K562 (cell line): ENCODE data around the gene LSM6. TPM values are rescaled to one million over a fixed set of nuclear protein-coding genes. Genes with fewer than 3 reads are reported as not detected.

ENCODE experiments used
- ATAC-seq: fragments of 200-7000 bp; cut with Tn5 transposase; 3 replicates; pipeline ENCODE4 v1.9.1; 2020; ENCODE audit warnings: moderate library complexity
- BruUV-seq: library from RNA; stranded (reverse); fragments of 400-500 nt; replicated peaks from 2 replicates; lab custom pipeline; 2021; lab: Mats Ljungman, UMichigan
- CTCF ChIA-PET: fragments of 300-600 bp; formaldehyde crosslinking; extraction: SDS; loops from one replicate; lab custom pipeline; 2021; ENCODE audit warnings: low intra/inter-chr PET ratio; lab: Yijun Ruan, JAX
- POLR2A ChIA-PET: fragments of 300-600, 350-650 bp; sonication (Branson Sonifier 250); formaldehyde crosslinking; extraction: SDS; loops from one replicate; lab custom pipeline; 2021; ENCODE audit warnings: antibody characterized with exemption, inconsistent platforms; lab: Yijun Ruan, JAX
- DNase-seq, 4 experiments: peaks; one replicate each; pipeline versions ENCODE4 v3.0.0 to v3.0.0-alpha.2; 2011 to 2018; ENCODE audit warnings: low spot score in 3 of 4, mixed read lengths in 3 of 4; ENCODE audit errors: extremely low read depth in 1 of 4
- FAIRE-seq: peaks from 2 replicates; lab custom pipeline; 2011; peaks lifted over from hg19 to GRCh38; lab: Jason Lieb, UNC
- H2AFZ ChIP-seq: 2 replicates; pipeline ENCODE4 v1.6.0; 2011; ENCODE audit warnings: low read depth, low read length, control low read depth, inconsistent platforms
- H3K27ac ChIP-seq: fragments of 200-600 bp; 3 replicates; pipeline ENCODE4 v1.8.0; 2011; ENCODE audit warnings: low read depth, mild to moderate bottlenecking, control low read depth, inconsistent platforms, low read length, moderate library complexity, mixed read lengths; ENCODE audit errors: extremely low read depth
- H3K27me3 ChIP-seq, 2 experiments: fragments of 300-600 bp in 1 of 2; 2 replicates in 1 of 2; 3 replicates in 1 of 2; pipeline versions ENCODE4 v1.6.0 to v1.8.0; 2011; ENCODE audit warnings: inconsistent platforms in 2 of 2, low read length in 2 of 2, mild to moderate bottlenecking in 1 of 2, mixed read lengths in 1 of 2, moderate library complexity in 1 of 2; ENCODE audit not compliant: control insufficient read depth in 2 of 2, insufficient read depth in 2 of 2
- H3K36me3 ChIP-seq: fragments of 300-600 bp; 3 replicates; pipeline ENCODE4 v1.8.0; 2011; ENCODE audit warnings: mild to moderate bottlenecking, low read length, inconsistent platforms; ENCODE audit not compliant: control insufficient read depth, insufficient read depth
- H3K4me1 ChIP-seq, 2 experiments: fragments of 200-600 bp in 1 of 2; replicated peaks in 1 of 2; 2 replicates in 1 of 2; 3 replicates in 1 of 2; pipeline versions ENCODE4 v1.5.1 to v1.8.0; 2011; ENCODE audit warnings: inconsistent platforms in 2 of 2, low read length in 2 of 2, mild to moderate bottlenecking in 1 of 2, mixed read lengths in 1 of 2, moderate library complexity in 1 of 2; ENCODE audit not compliant: control insufficient read depth in 2 of 2, insufficient read depth in 2 of 2
- H3K4me2 ChIP-seq: 2 replicates; pipeline ENCODE4 v1.6.1; 2011; ENCODE audit warnings: low read length, control low read depth, inconsistent platforms, mixed read lengths; ENCODE audit not compliant: insufficient read depth
- H3K4me3 ChIP-seq: fragments of 200-600 bp; sonication (generic), shearing (Covaris generic); 2 replicates; pipeline ENCODE4 v1.5.1; 2016; ENCODE audit warnings: control low read depth, inconsistent platforms
- H3K79me2 ChIP-seq: fragments of 200-600 bp; 3 replicates; pipeline ENCODE4 v1.8.0; 2011; ENCODE audit warnings: low read length, inconsistent platforms; ENCODE audit not compliant: control insufficient read depth, insufficient read depth
- H3K9ac ChIP-seq, 2 experiments: 2 replicates each; pipeline versions ENCODE4 v1.6.0 to v1.6.1; 2011; ENCODE audit warnings: low read depth in 2 of 2, low read length in 2 of 2, control low read depth in 1 of 2, inconsistent platforms in 1 of 2, mild to moderate bottlenecking in 1 of 2, mixed read lengths in 1 of 2; ENCODE audit not compliant: insufficient read depth in 1 of 2
- H3K9me1 ChIP-seq: one replicate; pipeline ENCODE4 v1.6.0; 2011; ENCODE audit warnings: inconsistent platforms, mild to moderate bottlenecking, low read length, moderate library complexity; ENCODE audit not compliant: control insufficient read depth, insufficient read depth
- H3K9me3 ChIP-seq: replicated peaks from 2 replicates; pipeline ENCODE4 v1.5.1; 2011; ENCODE audit warnings: low read depth, low read length, inconsistent platforms; ENCODE audit not compliant: control insufficient read depth, insufficient read depth
- H4K20me1 ChIP-seq: replicated peaks from 2 replicates; pipeline ENCODE4 v1.6.1; 2011; ENCODE audit warnings: low read length, inconsistent platforms, mixed read lengths; ENCODE audit not compliant: control insufficient read depth, insufficient read depth
- CEBPB ChIP-seq: fragments of 450-650 bp; IDR thresholded peaks from 2 replicates; pipeline ENCODE4 v1.6.1; 2016; ENCODE audit warnings: missing genetic modification characterization, missing compliant biosample characterization
- SOX6 ChIP-seq: fragments of 450-650 bp; IDR thresholded peaks from 2 replicates; pipeline ENCODE4 v1.6.1; 2014; ENCODE audit warnings: mild to moderate bottlenecking
- ZNF57 ChIP-seq: fragments of 450-650 bp; formaldehyde crosslinking; IDR thresholded peaks from 2 replicates; pipeline ENCODE4 v1.4.0; 2020; ENCODE audit warnings: mild to moderate bottlenecking, moderate library complexity
- ZNF668 ChIP-seq: fragments of 250-450 bp; sonication (Bioruptor Pico); IDR thresholded peaks from 2 replicates; pipeline ENCODE4 v1.8.0; 2022; ENCODE audit warnings: mild to moderate bottlenecking, inconsistent platforms
- ZNF766 ChIP-seq: fragments of 200-800 bp; sonication (Bioruptor generic); conservative IDR thresholded peaks from 2 replicates; pipeline ENCODE4 v1.6.1; 2016; ENCODE audit warnings: missing genetic modification characterization, missing compliant biosample characterization
- WGBS: fragments of 100-300 bp; shearing (Covaris generic); methylation state at CpG from one replicate; pipeline ENCODE4 v1.1.6; 2016; ENCODE audit warnings: low coverage, mixed read lengths; ENCODE audit not compliant: insufficient coverage; ENCODE audit errors: missing lambda C conversion rate; 5-methylcytosine and 5-hydroxymethylcytosine counted together
- in situ Hi-C: fragments of 300-500 bp; cut with MboI; formaldehyde crosslinking; loops from 4 replicates; pipeline ENCODE4 v1.15.0; 2018; ENCODE audit warnings: inconsistent platforms, mixed read lengths
- intact Hi-C: fragments of 100-400 bp; cut with micrococcal nuclease; formaldehyde crosslinking; loops from 2 replicates; pipeline ENCODE4 v1.14.2; 2022
- polyA plus RNA-seq, 8 experiments: library from polyadenylated mRNA; depleted of rRNA in 4 of 8; stranded (reverse) in 5 of 8; unstranded in 3 of 8; fragments of >200 nt; fragmentation: Nextera tagmentation in 2 of 8; fragmentation: Illumina TruSeq in 1 of 8; extraction: Ambion mirVana in 2 of 8; extraction: Trizol in 1 of 8; gene quantifications; 2 replicates each; pipeline versions ENCODE4 v1.2.1 to v1.2.3, GENCODE V29; 2011 to 2014; ENCODE audit warnings: inconsistent platforms in 1 of 8, missing spikeins in 1 of 8
- total RNA-seq, 7 experiments: library from RNA; depleted of rRNA in 6 of 7; stranded (reverse); fragments of >200 nt in 6 of 7; fragmentation: Illumina TruSeq in 2 of 7; extraction: Trizol in 2 of 7; gene quantifications; 2 replicates each; pipeline versions ENCODE4 v1.2.1 to v1.2.3, GENCODE V29; 2011 to 2021; ENCODE audit warnings: low replicate concordance in 1 of 7
- TF ChIP-seq, protein P1 (sequence below): fragments of 450-650 bp; IDR thresholded peaks from 2 replicates; pipeline ENCODE4 v1.6.1; 2014; ENCODE audit warnings: low read depth, mild to moderate bottlenecking, moderate library complexity, borderline replicate concordance

The LSM6 gene
- total and polyA plus RNA-seq, 9 of the 15 experiments (the other 6 are each of a cell fraction or from before 2014, with no cell fraction given), result 39.9 to 150 (median 97.4) TPM

DNA sequence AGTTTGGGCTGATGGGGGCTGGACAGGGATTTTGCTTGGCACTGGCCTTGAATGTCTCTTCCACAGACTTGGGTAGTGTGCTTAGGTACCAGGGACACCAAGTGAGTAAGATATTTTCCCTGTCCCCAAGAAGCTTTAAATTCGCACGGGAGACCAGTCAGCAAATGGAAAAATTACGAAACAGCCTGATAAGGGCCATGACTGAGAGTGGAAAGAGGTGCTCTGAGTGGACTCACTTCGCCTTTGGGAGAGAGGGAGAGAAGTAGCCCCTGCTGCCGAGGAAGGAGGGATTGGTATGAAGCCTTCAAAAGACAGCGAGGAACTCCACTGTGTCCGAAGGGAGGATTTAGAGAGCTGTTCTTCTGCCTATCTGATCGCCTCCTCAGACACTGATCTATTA lies 2.6 kb downstream of the LSM6 start:
- TF ChIP-seq CEBPB (tag), result 0 out of 2 replicates have a peak, but pooled peaks have one; percentile 30
- TF ChIP-seq ZNF668 (CRISPR knock-in tag), result no peak
- no peak for TF ChIP-seq ZNF766 (CRISPR knock-in tag)
- no peak for TF ChIP-seq ZNF57 (CRISPR knock-in tag)
- TF ChIP-seq, protein P1, sequence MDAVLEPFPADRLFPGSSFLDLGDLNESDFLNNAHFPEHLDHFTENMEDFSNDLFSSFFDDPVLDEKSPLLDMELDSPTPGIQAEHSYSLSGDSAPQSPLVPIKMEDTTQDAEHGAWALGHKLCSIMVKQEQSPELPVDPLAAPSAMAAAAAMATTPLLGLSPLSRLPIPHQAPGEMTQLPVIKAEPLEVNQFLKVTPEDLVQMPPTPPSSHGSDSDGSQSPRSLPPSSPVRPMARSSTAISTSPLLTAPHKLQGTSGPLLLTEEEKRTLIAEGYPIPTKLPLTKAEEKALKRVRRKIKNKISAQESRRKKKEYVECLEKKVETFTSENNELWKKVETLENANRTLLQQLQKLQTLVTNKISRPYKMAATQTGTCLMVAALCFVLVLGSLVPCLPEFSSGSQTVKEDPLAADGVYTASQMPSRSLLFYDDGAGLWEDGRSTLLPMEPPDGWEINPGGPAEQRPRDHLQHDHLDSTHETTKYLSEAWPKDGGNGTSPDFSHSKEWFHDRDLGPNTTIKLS, result no peak
- TF ChIP-seq SOX6, result no peak
- TF ChIP-seq, all 486 proteins: peak for 1
- in situ Hi-C loops, result no loop called here
- DNase-seq (no peak), ATAC-seq (no peak), FAIRE-seq (no peak)
- Histone ChIP-seq H3K4me1 (peaks cover 4 to 12% of the 10 kb centered on the region in 2 experiments; a peak in 3 of 5 replicates), H3K36me3 (peaks cover 17% of the 10 kb centered on the region), H3K9ac (no peak overlapping the region), H3K27me3 (no peaks in the 10 kb centered on the region), H2AFZ (no peak overlapping the region), H4K20me1 (no peaks in the 10 kb centered on the region; the same call in 1 of the 2 replicates), H3K4me3 (no peak overlapping the region), H3K27ac (no peak overlapping the region), H3K9me1 (no peaks in the 10 kb centered on the region), H3K4me2 (no peak overlapping the region; the same call in 1 of the 2 replicates), H3K9me3 (no peaks in the 10 kb centered on the region), H3K79me2 (peaks cover 53% of the 10 kb centered on the region)
- WGBS, result 75% methylated on average over 8 of the region's 8 CpGs
- CTCF ChIA-PET, result no interaction called here
- POLR2A ChIA-PET, result interaction anchor here (0.6 kb wide), 1 partner anchor 1903 kb away, joined by 3 read pairs; no protein-coding TSS in a partner anchor
- intact Hi-C loops, result no loop called here
- no TSS peak for BruUV-seq
